GM12892 (cell line): Measurements from ENCODE around the gene KRT82.

ENCODE experiments used
- POLR2A ChIP-seq: IDR thresholded peaks from 2 replicates; pipeline ENCODE4 v1.6.1; 2011; ENCODE audit warnings: low read depth, low read length, control low read depth
- POLR2AphosphoS5 ChIP-seq: IDR thresholded peaks from 2 replicates; pipeline ENCODE4 v1.6.1; 2011; ENCODE audit warnings: low read depth, low read length, control low read depth

- TF ChIP-seq POLR2AphosphoS5: no peak
- no peak for TF ChIP-seq POLR2A
These were observed 13.6 kb downstream of the KRT82 start for GRCh38 chr12:52392465-52393007.
